ENCODE data around the gene COX14.

DNA sequence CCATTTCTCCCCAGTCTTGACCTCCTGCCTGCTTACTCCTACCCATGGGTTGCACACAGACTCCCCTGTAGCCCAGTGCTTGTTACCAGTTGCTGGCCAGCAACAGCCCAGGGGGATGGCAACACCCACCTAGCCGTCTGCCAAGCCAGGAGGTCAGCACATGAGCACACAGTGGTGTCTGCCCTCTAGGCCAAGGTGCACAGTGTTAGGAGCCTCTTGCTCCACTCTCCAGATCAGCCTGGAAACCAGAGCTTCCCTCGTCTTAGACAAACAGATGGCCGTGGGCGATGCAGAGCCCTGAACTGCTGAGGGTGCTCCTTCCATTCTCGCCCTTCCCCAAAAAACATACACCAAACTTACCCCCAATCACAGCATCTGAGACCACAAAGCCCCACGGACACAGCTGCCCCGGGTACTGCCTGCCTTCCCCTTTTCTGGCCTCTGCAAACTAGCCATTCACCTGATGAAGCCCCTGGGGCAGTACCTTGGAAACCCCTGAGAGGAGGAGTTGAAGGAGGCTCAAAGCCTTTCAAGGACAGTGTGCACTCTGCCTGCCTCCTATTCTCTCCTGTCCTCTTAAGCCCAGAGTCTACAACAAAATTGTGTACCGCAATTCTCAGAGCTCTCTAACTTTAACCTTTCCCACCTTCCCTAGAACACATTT lies 9.3 kb upstream of the COX14 start:
- no peak for TF ChIP-seq GATA2 (IDR thresholded peaks at IDR 0.05; ENCODE audit: low read depth, low read length)
- no peak for TF ChIP-seq GATA3 (IDR thresholded peaks at IDR 0.05; ENCODE audit: low read depth, low read length)
